Femur (tissue), 1 donor: ENCODE data around the gene KLF14.
"Not testable (repeated sequence)": the region's sequence is repeated elsewhere in the genome, so short reads cannot be mapped to it uniquely, and the experiment has no call there.

Source experiments
- DNase-seq: peaks from one replicate; pipeline ENCODE4 v3.0.0-alpha.2; 2017

KLF14 gene

GRCh38 chr7:130733931-130734814 is at the start of gene KLF14:
Gene KLF14 (minus strand): TSS chr7:130734207. CDS start chr7:130734033, 174 bp downstream.
- peak; percentile 80 for DNase-seq

GRCh38 chr7:130781346-130781745 is 47.3 kb upstream of the KLF14 start:
- no peak for DNase-seq

GRCh38 chr7:130777426-130777825 is 43.4 kb upstream of the KLF14 start:
- no peak for DNase-seq

GRCh38 chr7:130772456-130772855 is 38.4 kb upstream of the KLF14 start:
- not testable (repeated sequence) for DNase-seq

- no peak for DNase-seq
These were observed 34.8 kb upstream of the KLF14 start for GRCh38 chr7:130768854-130769253.

GRCh38 chr7:130764569-130764968 is 30.6 kb upstream of the KLF14 start:
- not testable (repeated sequence) for DNase-seq

- no peak for DNase-seq
These were observed 24.5 kb upstream of the KLF14 start for GRCh38 chr7:130758429-130759056.

- DNase-seq, result no peak
These were observed 22.3 kb upstream of the KLF14 start for GRCh38 chr7:130756316-130756715.

GRCh38 chr7:130752424-130752823 is 18.4 kb upstream of the KLF14 start:
- no peak for DNase-seq

GRCh38 chr7:130750755-130751154 is 16.7 kb upstream of the KLF14 start:
- DNase-seq, result no peak

GRCh38 chr7:130748531-130749389 is 14.8 kb upstream of the KLF14 start:
- DNase-seq, result no peak

GRCh38 chr7:130741331-130741995 is 7.5 kb upstream of the KLF14 start:
- DNase-seq, result no peak

GRCh38 chr7:130740606-130741005 is 6.6 kb upstream of the KLF14 start:
- no peak for DNase-seq

GRCh38 chr7:130736298-130736900 is 2.4 kb upstream of the KLF14 start:
- no peak for DNase-seq

GRCh38 chr7:130734815-130735716 is 1.1 kb upstream of the KLF14 start:
- DNase-seq, result no peak

GRCh38 chr7:130732980-130733930 is 752 bp downstream of the KLF14 start:
- peak; percentile 51 for DNase-seq

GRCh38 chr7:130723784-130724183 is 10.2 kb downstream of the KLF14 start:
- DNase-seq, result no peak

- DNase-seq, result peak; percentile 85
These were observed 12.3 kb downstream of the KLF14 start for GRCh38 chr7:130721486-130722277.

GRCh38 chr7:130719541-130719940 is 14.5 kb downstream of the KLF14 start:
- DNase-seq, result no peak
